HG02678 (cell line): Measurements from ENCODE around the gene GNG3.
"Not testable (repeated sequence)": the region's sequence is repeated elsewhere in the genome, so short reads cannot be mapped to it uniquely, and the experiment has no call there.

ENCODE experiments used
- ATAC-seq: cut with Tn5 transposase; IDR thresholded peaks from one replicate; pipeline ENCODE4 v1.9.1; 2021; ENCODE audit warnings: mild to moderate bottlenecking, moderate library complexity; ENCODE audit not compliant: unreplicated experiment

The GNG3 gene

DNA sequence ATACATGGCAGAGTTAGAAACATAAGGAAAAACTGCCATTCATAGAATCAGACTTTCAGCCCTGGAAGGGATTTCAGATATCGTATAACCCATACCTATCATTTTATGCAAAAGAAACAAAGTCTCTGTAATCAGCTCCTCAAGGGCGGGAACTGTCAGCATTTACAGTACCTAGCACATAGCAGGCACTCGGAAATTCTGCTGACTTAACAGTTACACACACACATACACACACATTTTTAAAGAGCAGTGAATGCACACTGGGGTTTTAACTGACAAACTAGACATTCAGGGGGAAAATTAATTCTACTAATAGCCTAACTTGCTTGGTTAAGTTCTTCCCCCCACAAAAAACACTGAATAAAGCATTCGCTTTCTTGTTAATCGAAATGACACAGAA is 8.7 kb downstream of the GNG3 start:
- ATAC-seq, result no peak

DNA sequence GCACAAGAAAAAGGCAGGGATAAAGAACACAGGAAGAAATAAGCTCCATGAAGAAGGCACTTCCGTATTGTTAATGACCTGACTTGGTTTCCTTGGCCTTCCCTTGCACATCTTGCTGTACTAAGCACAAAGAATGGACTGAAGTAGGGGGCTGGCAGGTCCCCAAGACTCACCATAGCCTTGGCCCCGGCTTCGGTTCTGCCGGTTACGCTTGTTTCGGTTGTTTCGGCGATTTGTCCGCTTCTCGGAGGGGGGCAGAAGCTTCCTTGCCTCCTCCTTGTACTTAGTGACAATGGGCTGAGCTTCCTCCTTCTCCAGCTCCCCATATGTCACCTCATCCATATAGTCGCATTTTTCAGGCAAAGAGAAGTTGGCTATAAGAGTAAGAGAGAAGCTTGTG is 9.3 kb downstream of the GNG3 start:
- ATAC-seq, result no peak

DNA sequence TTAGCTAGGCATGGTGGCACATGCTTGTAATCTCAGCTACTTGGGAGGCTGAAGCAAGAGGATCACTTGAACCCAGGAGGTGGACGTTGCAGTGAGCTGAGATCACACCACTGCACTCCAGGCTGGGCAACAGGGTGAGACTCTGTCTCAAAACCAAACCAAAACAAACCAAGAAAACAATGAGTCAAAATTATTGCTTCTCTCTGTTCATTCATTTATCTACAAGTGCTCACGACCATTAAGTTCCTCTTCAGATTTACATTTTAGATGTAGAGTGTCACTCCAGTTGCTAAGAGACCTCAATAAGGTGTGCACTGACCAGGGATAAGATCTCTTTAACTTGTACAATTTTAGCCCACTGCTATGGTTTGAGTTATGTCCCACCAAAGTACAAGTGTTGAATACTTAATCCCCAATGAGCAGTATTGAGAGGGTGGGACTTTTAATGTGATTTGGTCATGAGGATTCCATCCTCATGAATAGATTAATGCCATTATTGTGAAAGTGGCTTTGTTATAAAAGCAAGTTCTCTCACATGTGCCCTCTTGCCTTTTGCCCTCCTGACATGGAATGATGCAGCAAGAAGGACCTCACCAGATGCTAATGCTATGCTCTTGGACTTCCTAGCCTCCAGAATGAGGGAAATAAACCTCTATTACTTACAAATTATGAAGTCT is 12.0 kb downstream of the GNG3 start:
- ATAC-seq, result no peak

DNA sequence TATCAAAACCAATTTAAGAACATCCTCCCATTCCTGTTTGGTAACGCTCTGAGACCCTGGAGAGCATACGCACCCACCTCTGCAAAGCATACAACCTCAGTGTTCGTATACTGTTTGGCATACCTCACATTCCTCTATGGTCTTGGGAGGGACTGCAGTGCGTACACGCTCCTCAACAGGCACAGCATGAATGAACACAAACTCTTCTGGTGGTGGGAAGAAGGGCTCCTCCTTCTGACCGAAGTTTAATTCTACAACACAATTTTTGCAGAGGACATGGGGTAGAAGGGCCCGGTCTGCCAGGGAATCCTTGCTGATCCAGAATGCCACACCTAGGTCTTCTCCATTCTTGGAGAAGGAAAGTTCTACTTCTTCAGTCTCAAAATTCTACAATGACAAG is 14.5 kb downstream of the GNG3 start:
- no peak for ATAC-seq

DNA sequence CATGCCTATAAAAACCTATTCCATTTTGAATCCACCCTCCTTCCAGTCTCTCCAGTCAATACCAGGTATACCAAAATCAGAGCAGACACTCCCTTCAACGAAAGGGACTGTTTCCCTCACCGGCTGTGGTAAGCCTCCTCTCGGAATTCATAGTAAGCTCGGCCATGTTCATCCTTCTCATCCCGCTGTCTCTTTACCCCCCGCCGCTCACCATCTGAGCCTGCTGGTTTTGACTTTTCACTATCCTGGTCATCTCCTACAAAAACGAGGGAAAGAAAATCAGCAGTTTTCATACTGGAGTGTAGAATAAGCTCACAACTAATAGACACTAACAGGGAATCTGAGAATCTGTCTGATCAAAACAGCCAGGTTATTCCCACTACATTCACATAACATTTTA is 16.7 kb downstream of the GNG3 start:
- ATAC-seq, result no peak

DNA sequence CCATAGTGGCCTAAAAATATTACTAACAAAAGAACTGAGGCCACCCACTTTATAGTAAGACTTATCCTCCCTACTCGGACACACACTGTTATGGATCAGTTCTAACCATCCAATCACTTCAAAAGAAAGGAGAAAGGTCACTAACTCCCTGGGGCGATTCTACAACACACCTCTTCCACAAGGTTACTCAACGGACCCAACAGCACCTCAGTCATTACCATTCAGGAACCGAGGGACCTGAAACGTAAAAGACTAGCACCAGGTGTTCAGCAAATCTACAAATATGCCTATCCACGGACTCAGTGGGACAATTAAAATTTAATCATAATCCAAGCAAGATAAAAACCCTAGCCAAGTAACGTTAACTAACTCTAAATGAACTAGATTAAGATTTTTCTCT is 18.2 kb downstream of the GNG3 start:
- ATAC-seq, result no peak

DNA sequence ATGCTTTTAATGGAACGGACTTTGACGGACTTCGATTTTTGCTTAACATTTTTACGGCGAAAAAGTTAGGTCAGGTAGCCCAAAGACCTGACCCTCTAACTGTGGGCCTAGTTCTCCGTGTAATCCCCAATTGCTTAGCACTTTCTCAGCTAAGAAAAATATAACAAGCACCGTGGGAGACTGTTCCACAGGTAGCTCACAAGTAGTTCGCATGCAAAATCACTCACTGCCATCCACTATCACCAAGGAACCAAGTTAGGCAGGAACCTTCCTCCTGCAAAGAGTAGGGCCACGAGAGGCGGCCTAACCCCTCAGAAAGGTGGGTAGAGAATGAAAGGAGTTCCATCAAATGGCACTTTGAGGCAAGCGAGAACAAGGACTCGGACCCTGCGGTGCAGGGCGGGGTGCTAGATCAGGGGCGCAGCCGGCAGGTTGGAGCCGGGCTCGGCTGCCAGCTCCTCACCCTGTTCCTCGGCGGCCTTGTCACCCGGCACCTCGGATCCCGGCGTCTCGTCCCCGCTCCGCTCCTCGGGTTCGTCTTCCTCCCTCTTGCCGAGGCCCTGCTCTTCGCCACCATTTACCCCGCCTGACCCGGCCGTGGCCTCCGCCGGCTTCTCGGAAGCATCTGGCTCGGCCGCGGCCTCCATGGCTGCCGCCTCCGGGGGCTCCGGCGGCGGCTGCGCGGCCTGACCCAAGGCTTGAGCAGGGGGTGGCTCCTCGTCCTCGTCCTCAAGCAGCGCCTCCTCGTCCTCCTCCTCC is 18.9 kb downstream of the GNG3 start:
- peak; percentile 1 for ATAC-seq

DNA sequence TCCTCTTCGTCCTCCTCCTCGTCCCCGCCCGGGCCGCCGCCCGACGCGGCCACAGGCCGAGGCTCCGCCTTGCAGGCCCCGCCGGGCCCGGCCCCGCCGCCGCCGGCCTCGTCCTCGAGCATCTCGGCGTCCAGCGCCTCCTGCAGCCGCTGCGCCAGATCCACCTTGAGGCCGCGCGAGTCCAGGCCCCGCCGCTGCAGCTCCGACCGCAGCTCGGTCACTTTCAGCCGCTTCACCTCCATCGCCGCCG is 19.4 kb downstream of the GNG3 start:
- no peak for ATAC-seq

DNA sequence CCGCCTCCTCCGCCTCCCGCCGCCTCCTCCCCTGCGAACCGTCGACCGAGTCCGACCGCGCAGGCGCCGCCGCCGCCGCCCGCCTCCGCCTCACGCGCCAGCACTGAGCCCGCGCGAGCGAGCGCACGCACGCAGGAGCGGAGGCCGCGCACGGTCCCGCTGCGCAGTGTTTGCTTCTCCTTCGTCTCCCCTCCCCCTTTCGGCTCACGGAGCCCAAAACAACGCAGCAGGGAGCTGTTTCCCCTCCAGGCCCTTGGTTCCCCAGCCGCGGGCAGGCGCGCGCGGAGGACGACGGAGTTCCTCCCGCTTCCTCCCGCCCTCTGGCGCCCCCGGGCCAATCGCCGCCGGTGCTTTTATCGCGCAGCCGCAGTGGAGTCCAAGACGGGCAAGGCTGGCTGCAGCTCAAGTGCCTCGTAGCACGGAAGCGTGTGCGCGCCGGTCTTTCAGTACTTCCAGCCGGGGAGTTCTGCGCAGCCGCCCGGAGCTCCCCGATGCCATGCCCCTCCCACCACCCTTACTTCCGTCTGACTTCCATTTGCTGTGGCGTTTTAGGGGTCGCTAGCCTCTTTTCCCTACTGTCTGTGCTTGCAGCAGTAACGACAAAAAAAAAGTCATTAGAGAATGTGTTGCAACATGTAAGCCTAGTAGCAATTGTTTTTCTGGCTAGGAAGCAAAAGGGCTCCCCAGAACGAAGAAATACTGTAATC is 19.8 kb downstream of the GNG3 start, which contains the start of gene HNRNPUL2:
HNRNPUL2 (minus strand) TSS at position 293 of the 707 bp plus-strand sequence. CDS start 301 bp downstream, outside the sequence.
- peak; percentile 65 for ATAC-seq

DNA sequence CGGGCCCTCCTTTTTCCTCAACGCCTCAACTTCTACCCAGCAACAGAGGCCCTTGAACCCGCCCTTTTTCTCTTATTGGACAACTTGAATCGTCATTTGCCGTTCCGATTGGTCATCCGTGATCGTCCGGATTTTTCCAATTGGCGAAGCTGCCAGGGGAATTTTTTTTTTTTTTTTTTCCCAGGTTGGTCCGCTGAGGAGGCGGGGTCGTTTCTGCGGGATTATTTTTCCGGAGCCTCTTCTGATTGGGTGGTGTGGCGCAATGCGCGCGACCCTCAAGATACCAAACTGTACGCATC is 20.3 kb downstream of the GNG3 start:
- ATAC-seq, result peak; percentile 59

DNA sequence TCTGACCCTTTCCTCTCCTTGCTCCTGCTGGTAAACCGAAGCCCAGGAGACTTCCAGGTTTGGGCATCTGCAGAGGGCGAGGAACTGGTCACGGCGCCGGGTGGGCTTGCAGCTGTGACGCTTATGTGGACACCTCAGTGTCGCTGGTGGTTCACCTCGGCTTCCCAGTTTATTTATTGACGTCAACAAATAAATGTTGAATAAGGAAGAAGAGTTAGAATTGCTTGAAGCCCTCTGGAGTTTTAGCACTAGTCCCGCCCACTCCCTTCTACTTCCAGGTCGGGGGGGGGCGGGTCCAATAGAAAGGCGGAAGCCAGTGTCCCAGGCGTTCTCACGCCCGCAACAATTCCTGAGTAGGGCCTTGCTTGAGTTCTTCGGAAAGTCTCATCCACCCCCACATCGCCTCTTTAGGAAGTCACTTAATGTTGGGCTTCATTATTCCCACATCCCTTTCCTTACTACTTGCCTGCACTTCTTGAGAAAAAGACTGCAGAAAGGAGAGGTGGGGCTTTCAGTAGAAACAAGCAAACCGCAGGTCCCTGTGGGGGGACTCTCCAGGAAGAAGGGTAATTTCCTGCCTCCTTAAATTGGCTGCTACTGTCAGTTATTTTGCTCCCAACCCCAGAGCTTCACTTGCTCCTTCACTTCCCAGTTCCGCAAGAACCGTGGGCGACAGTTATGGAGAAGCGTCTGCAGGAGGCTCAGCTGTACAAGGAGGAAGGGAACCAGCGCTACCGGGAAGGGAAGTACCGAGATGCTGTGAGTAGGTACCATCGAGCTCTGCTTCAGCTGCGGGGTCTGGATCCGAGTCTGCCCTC is 20.9 kb downstream of the GNG3 start, which contains the start of gene TTC9C:
TTC9C (plus strand) TSS at position 316 of the 818 bp plus-strand sequence; CDS start at position 679, 363 bp downstream.
- ATAC-seq, result peak; percentile 26

DNA sequence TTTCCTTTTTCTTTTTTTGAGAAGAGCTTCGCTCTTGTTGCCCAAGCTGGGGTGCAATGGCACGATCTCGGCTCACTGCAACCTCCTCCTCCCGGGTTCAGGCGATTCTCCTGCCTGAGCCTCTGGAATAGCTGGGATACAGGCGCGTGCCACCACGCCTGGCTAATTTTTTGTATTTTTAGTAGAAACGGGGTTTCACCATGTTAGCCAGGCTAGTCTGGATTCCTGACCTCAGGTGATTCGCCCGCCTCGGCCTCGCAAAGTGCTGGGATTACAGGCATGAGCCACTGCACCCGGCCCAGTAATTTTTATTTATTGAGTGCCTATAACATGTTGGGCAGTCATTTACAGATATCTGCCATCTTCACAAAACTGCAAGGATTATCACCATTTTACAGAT is 22.6 kb downstream of the GNG3 start:
- not testable (repeated sequence) for ATAC-seq

DNA sequence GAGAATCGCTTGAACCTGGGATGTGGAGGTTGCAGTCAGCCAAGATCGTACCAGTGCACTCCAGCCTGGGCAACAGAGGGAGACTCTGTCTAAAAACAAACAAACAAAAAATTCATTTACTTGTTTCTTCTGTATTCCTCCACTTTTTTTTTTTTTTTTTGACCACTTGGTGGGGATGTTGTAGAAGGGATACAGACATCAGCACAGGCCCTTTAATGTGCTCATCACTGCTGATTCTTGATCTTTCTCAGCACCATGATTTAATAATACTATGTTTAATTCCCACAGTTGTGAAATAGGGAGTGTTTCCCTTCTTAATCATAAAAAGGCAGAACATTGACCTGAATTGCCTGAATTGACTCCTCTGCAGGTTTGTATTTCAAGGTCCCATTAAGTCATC is 25.4 kb downstream of the GNG3 start:
- ATAC-seq, result no peak

DNA sequence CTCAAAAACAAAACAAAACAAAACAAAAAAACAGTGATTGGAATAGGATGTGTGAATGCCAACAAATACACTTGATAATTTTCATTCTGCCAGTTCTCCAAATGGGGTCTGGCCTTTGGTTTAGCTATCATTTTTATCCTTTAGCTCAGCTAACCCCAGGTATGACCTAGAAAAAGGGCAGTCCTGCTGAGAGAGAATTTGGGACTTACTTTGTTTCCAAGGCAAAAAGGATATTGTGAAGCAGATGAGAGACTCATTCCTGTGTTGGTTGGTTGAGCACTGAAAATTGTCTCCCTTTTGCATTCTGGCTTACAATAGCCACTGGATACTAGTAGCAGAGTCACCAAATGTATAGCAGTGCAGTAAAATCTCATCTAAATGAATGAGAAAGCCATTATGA is 29.7 kb downstream of the GNG3 start:
- ATAC-seq, result no peak

DNA sequence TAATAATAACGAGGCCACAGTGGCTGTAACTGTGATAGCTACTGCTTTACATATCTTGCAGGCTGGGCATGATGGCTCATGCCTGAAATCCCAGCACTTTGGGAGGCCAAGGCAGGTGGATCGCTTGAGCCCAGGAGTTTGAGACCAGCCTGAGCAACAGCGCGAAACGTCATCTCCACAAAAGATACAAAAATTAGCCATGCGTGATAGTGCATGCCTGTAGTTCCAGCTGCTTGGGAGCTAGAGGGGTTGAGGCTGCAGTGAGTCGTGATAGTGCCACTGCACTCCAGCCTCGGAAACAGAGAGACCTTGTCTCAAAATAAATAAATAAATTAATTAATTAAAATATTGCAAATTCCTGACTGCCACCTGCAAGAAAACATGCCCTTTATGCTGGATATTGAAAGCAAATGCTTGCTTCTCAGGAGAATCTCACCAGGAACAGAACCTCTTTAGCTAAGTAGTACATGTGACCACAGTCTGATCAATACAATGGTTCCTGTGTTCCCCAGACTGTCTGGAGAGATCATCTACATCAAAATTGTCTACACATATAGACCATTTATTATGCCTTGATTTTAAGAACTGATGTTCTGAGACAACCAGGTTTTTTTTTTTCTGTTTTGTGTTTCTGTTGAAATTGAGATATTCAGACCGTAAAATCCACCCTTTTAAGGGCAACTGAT is 40.1 kb downstream of the GNG3 start:
- ATAC-seq, result no peak

DNA sequence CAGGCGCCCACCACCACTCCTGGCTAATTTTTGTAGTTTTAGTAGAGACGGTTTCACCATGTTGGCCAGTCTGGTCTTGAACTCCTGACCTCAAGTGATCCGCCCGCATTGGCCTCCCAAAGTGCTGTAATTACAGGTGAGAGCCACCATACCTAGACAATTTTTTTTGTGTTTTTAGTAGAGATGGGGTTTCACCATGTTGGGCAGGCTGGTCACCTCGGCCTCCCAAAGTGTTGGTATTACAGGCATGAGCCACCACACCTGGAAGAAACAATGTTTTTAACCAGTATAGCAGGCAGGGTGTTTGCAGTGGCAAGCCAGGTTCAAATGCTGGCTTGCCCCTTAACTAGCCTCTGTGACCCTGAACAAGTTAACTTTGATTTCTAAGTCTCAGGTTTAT is 42.5 kb downstream of the GNG3 start:
- not testable (repeated sequence) for ATAC-seq

DNA sequence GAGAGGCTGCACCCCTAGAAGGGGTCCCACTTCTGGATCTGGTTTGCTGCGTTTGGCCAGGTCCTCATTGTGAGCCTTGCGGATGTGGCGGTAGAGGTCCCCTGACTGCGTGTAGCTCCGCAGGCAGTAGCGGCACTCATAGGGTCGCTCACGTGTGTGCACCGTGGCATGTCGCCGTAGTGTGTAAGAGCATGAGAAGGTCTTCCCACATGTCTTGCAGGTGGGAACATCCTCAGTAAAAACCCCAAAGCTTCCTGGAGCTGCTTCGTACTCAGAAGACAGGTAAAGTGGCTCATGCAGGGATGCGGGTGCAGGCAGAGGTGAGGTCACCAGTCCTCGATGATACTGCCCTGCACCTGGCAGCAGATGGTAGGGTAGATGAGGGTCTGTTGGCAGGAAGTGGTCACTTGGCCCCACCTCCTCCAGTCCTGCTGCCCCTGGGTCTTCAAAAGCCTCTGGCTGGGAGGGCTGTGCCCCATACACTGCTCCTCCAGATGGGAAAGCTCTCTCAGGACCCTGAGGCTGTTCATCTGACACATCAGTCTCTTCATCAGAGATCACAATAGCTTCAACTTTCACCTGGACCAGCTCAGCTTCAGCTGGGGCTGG is 44.8 kb downstream of the GNG3 start:
- no peak for ATAC-seq

DNA sequence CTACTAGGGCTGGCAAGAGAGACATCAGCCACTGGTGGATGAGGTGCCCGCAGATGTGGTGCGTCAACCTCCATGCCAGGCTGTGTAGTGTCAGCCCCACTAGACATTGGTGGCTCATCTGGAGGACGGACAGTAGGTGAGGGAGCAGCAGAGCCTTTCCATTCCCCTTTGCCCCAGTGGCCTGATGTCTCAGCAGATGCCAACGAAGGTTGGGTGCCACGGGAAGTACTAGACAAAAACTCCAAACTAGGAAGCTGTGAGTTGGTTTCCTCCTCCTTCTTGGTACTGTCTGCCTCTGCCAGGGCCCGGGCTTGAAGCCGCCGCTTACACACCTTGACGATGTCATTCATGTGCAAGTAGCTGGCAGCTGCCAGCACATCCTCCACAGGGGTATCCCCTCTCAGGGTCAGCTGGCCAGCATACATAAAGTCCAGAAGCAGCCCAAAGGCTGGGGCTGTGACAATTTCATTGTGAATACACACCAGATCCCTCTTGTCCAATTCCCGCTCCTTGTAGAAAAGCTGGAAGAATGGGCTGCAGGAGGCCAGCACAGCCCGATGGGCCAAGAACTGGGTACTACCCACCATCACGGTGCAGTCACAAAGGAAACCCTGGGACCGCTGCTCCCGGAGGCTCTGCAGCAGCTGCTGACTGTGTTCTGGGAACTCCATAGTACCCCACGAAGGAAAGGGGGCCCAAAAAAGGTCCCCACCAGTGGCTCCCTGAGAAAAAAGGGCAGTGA is 45.7 kb downstream of the GNG3 start:
- ATAC-seq, result no peak

DNA sequence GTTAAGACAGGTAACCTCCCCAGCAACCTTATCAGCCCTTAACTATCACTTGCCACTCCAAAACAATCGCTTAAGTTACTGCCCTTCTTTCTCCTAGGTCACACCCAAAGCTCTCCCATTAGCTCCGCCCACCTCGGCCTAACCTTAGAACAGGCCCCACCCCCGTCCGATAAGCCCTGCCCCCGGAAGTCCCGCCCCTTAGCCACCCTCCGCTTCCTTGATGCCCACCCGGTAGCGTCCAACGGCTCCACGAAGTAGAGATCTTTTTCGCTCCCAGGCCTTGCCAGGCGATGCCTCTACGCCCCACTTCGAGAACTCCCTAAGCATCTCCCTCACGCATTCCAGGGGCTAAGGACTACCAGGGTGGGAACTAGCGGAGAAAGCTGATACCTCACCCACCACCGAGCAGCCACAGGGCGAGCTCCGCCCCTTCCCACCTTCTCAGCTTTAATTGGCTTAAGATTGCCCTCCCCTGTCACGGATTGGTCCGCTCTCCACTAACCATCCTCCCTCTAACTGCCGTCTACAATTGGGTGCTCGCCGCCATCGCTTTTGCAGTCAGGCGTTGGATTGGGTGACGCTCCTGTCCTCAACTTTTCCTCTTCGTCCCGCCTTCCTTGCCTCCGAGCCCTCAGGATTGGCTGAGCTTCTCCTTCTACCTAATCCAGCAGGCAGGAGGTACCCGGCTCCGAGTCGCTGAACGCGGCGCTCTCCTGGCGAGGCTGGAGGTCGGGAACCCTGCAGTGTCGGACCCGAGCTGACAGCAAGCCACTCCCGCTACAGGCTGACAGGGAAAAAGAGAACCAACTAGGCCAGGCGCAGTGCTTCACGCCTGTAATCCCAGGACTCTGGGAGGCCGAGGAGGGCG is 46.5 kb downstream of the GNG3 start, which contains the start of gene ZBTB3:
ZBTB3 (minus strand) TSS at position 425 of the 868 bp plus-strand sequence. CDS start 496 bp downstream, outside the sequence.
- ATAC-seq, result peak; percentile 97
